B cell (primary cell): ENCODE measurements around the gene DNAH8. TPM values are rescaled to one million over a fixed set of nuclear protein-coding genes. Genes with fewer than 3 reads are reported as not detected.

Experiments
- ATAC-seq: fragments of 200-7000 bp; cut with Tn5 transposase; one replicate; pipeline ENCODE4 v1.10.0; 2021; ENCODE audit warnings: low read depth, mild to moderate bottlenecking, moderate number of reproducible peaks, moderate library complexity
- CTCF ChIA-PET: fragments of 350-600 bp; sonication (Branson Sonifier 250); formaldehyde crosslinking; loops from one replicate; lab custom pipeline; 2021; ENCODE audit warnings: antibody characterized with exemption, inconsistent platforms; lab: Charles Lee
- POLR2A ChIA-PET: fragments of 350-600 bp; sonication (Branson Sonifier 250); formaldehyde crosslinking; loops from one replicate; lab custom pipeline; 2021; ENCODE audit warnings: antibody characterized with exemption; lab: Charles Lee
- DNase-seq: peaks from one replicate; pipeline ENCODE4 v3.0.0; 2013
- H2AFZ ChIP-seq: 2 replicates; pipeline ENCODE4 v1.6.1; 2012; ENCODE audit warnings: mild to moderate bottlenecking, low read depth, low read length; ENCODE audit not compliant: insufficient read depth, poor library complexity, severe bottlenecking
- H3K27ac ChIP-seq, 2 donors: 1 replicate in 1 of 2; 2 replicates in 1 of 2; pipeline ENCODE4 v1.5.1; 2012 to 2013; ENCODE audit warnings: low read length in 2 of 2, mild to moderate bottlenecking in 2 of 2, moderate library complexity in 1 of 2
- H3K27me3 ChIP-seq, 4 experiments: fragments of 200-600 bp in 1 of 4; sonication (generic) in 1 of 4; replicated peaks in 1 of 4; 1 replicate in 2 of 4; 2 replicates in 2 of 4; pipeline versions ENCODE4 v1.6.1 to v1.7.0; 2013 to 2016; ENCODE audit warnings: low read length in 3 of 4, mild to moderate bottlenecking in 2 of 4, mixed read lengths in 1 of 4, moderate library complexity in 1 of 4; ENCODE audit not compliant: insufficient read depth in 4 of 4, control insufficient read depth in 3 of 4; ENCODE audit errors: control extremely low read depth in 1 of 4
- H3K36me3 ChIP-seq, 2 experiments: replicated peaks in 1 of 2; 1 replicate in 1 of 2; 2 replicates in 1 of 2; pipeline versions ENCODE4 v1.6.1 to v1.7.1; 2013; ENCODE audit warnings: low read length in 1 of 2; ENCODE audit not compliant: insufficient read depth in 2 of 2, control insufficient read depth in 1 of 2; ENCODE audit errors: control extremely low read depth in 1 of 2, extremely low read depth in 1 of 2
- H3K4me1 ChIP-seq, 2 donors: fragments of 200-600 bp in 1 of 2; sonication (generic) in 1 of 2; 1 replicate in 1 of 2; 2 replicates in 1 of 2; pipeline versions ENCODE4 v1.5.1 to v1.6.1; 2013 to 2017; ENCODE audit warnings: low read length in 2 of 2; ENCODE audit not compliant: control insufficient read depth in 2 of 2, insufficient read depth in 2 of 2
- H3K4me2 ChIP-seq: replicated peaks from 2 replicates; pipeline ENCODE3; 2012; ENCODE audit warnings: mild to moderate bottlenecking, low read depth, low read length; ENCODE audit not compliant: poor library complexity, severe bottlenecking
- H3K4me3 ChIP-seq, 5 experiments: fragments of 200-600 bp in 1 of 5; sonication (generic) in 1 of 5; 1 replicate in 3 of 5; 2 replicates in 2 of 5; pipeline versions ENCODE4 v1.5.1 to v1.7.0; 2011 to 2016; ENCODE audit warnings: low read length in 4 of 5, mild to moderate bottlenecking in 4 of 5, low read depth in 2 of 5, control low read depth in 1 of 5, moderate library complexity in 1 of 5; ENCODE audit not compliant: insufficient read depth in 1 of 5; ENCODE audit errors: control extremely low read depth in 1 of 5, extremely low read depth in 1 of 5
- H3K79me2 ChIP-seq: fragments of 200-600 bp; sonication (generic); one replicate; pipeline ENCODE4 v1.6.0; 2016; ENCODE audit warnings: low read length; ENCODE audit not compliant: control insufficient read depth, insufficient read depth
- H3K9ac ChIP-seq: fragments of 200-600 bp; sonication (generic); 2 replicates; pipeline ENCODE4 v1.6.1; 2017; ENCODE audit warnings: mild to moderate bottlenecking, low read length, moderate library complexity
- H3K9me3 ChIP-seq, 3 donors: one replicate each; pipeline versions ENCODE4 v1.6.1 to v1.7.1; 2013; ENCODE audit warnings: low read length in 2 of 3; ENCODE audit not compliant: control insufficient read depth in 2 of 3, insufficient read depth in 1 of 3; ENCODE audit errors: control extremely low read depth in 1 of 3
- H4K20me1 ChIP-seq: 2 replicates; pipeline ENCODE4 v1.6.0; 2012; ENCODE audit warnings: mild to moderate bottlenecking, low read length; ENCODE audit not compliant: insufficient read depth, control insufficient read depth, poor library complexity, severe bottlenecking
- H3K27ac Mint-ChIP-seq: one replicate; pipeline ENCODE4 v1.8.0; 2021; ENCODE audit warnings: mixed read lengths
- H3K27me3 Mint-ChIP-seq: one replicate; pipeline ENCODE4 v1.8.0; 2021; ENCODE audit warnings: mixed read lengths
- H3K4me1 Mint-ChIP-seq: one replicate; pipeline ENCODE4 v1.8.0; 2021; ENCODE audit warnings: mixed read lengths
- H3K4me3 Mint-ChIP-seq: one replicate; pipeline ENCODE4 v1.8.0; 2021; ENCODE audit warnings: mixed read lengths
- H3K9me3 Mint-ChIP-seq: one replicate; pipeline ENCODE4 v1.8.0; 2022; ENCODE audit warnings: mixed read lengths; ENCODE audit not compliant: insufficient read depth
- CTCF ChIP-seq: fragments of 200-600 bp; IDR thresholded peaks from one replicate; pipeline ENCODE4 v1.8.0; 2022; ENCODE audit warnings: antibody characterized with exemption, mild to moderate bottlenecking
- EZH2 ChIP-seq: IDR thresholded peaks from 2 replicates; pipeline ENCODE4 v1.6.1; 2012; ENCODE audit warnings: borderline replicate concordance, low read depth, mild to moderate bottlenecking, moderate library complexity, low read length; ENCODE audit not compliant: insufficient read depth, poor library complexity, severe bottlenecking
- WGBS: methylation state at CpG from one replicate; pipeline ENCODE4 v1.1.5; 2013; ENCODE audit warnings: missing lambda C conversion rate; ENCODE audit not compliant: insufficient coverage; 5-methylcytosine and 5-hydroxymethylcytosine counted together
- intact Hi-C: fragments of 100-400 bp; cut with micrococcal nuclease; formaldehyde crosslinking; loops from one replicate; pipeline ENCODE4 v1.10.0; 2022
- polyA plus RNA-seq: library from polyadenylated mRNA; depleted of rRNA; stranded (reverse); fragments of >200 nt; gene quantifications from 2 replicates; pipeline ENCODE4 v1.2.3, GENCODE V29; 2012
- total RNA-seq, 2 donors: library from RNA; stranded (reverse); fragments of 120-200 nt in 1 of 2; gene quantifications; 1 replicate in 1 of 2; 2 replicates in 1 of 2; pipeline versions ENCODE4 v1.2.3 to v1.2.4, GENCODE V29; 2013 to 2022

The DNAH8 gene
- total and polyA plus RNA-seq, 2 donors (not counting 1 experiment from before 2014, with no cell fraction given): 0.69 to 1.1 TPM

GRCh38 chr6:39051399-39052122, 336.4 kb downstream of the DNAH8 start:
- H3K4me3 Mint-ChIP-seq: no peak overlapping the region

More at GRCh38 chr6:39051399-39052122, 336.4 kb downstream of the DNAH8 start:
- no peak overlapping the region for H3K27ac ChIP-seq
- H3K79me2 ChIP-seq: no peaks in the 10 kb centered on the region
- H2AFZ ChIP-seq: no peak overlapping the region
- no peak for TF ChIP-seq EZH2
- TF ChIP-seq CTCF: no peak
- Mint-ChIP-seq H3K27me3 (peaks cover 53% of the 10 kb centered on the region), H3K27ac (no peak overlapping the region), H3K4me1 (peaks cover 6% of the 10 kb centered on the region), H3K9me3 (no peaks in the 10 kb centered on the region)
- no peaks in the 10 kb centered on the region for H4K20me1 ChIP-seq
- DNase-seq (no peak), ATAC-seq (no peak)
- no peak overlapping the region for H3K4me3 ChIP-seq
- no peaks in the 10 kb centered on the region for H3K9me3 ChIP-seq
- no peak overlapping the region for H3K9ac ChIP-seq
- 43% methylated on average over 4 of the region's 4 CpGs for WGBS
- peaks cover 0 to 33% (median 19%) of the 10 kb centered on the region in 4 experiments for H3K27me3 ChIP-seq
- no peaks in the 10 kb centered on the region for H3K36me3 ChIP-seq
- no peak overlapping the region for H3K4me2 ChIP-seq
- ChIA-PET POLR2A (no interaction called here), CTCF (no interaction called here)
- H3K4me1 ChIP-seq: peaks cover 0 to 4% of the 10 kb centered on the region in 2 donors
- intact Hi-C loops: no loop called here
